Vagina (tissue), 2 donors: ENCODE measurements around the gene CCDC12.

Source experiments
- CTCF ChIP-seq, 3 experiments: fragments of 450-650 bp in 2 of 3; fragments of 200-600 bp in 1 of 3; sonication (generic) in 1 of 3; IDR thresholded peaks; one replicate each; pipeline ENCODE4 v1.5.1; 2017 to 2019; ENCODE audit warnings: antibody characterized with exemption in 3 of 3, mild to moderate bottlenecking in 2 of 3, moderate library complexity in 2 of 3
- POLR2A ChIP-seq, 2 donors: fragments of 450-650 bp; IDR thresholded peaks; one replicate each; pipeline ENCODE4 v1.6.1; 2017; ENCODE audit warnings: antibody characterized with exemption in 2 of 2, mild to moderate bottlenecking in 2 of 2, moderate library complexity in 2 of 2
- POLR2AphosphoS5 ChIP-seq, 2 donors: sonication (generic); formaldehyde crosslinking; IDR thresholded peaks; one replicate each; pipeline ENCODE4 v1.9.0; 2017; ENCODE audit warnings: antibody characterized with exemption in 2 of 2, mild to moderate bottlenecking in 2 of 2, low read depth in 1 of 2; ENCODE audit not compliant: insufficient read depth in 1 of 2

- peak in 1 of 3 experiments; percentile 3 for TF ChIP-seq CTCF (IDR thresholded peaks at IDR 0.05)
- TF ChIP-seq POLR2A (IDR thresholded peaks at IDR 0.05) = no peak
- no peak for TF ChIP-seq POLR2AphosphoS5 (IDR thresholded peaks at IDR 0.05; ENCODE audit: insufficient read depth in 1 of 2, low read depth in 1 of 2)
Observed at GRCh38 chr3:47016086-47016933, 39.8 kb upstream of the CCDC12 start.
